Uterus (tissue), 2 donors: Measurements from ENCODE around the gene HTR3B.

ENCODE experiments used
- CTCF ChIP-seq, 4 experiments: fragments of 200-600 bp in 2 of 4; fragments of 450-650 bp in 2 of 4; sonication (generic) in 2 of 4; IDR thresholded peaks; one replicate each; pipeline ENCODE4 v1.5.1; 2016 to 2019; ENCODE audit warnings: antibody characterized with exemption in 4 of 4, mild to moderate bottlenecking in 2 of 4, moderate library complexity in 1 of 4
- POLR2A ChIP-seq, 2 donors: fragments of 450-650 bp; IDR thresholded peaks; one replicate each; pipeline ENCODE4 v1.6.1; 2016; ENCODE audit warnings: antibody characterized with exemption in 2 of 2, mild to moderate bottlenecking in 1 of 2, moderate library complexity in 1 of 2

- no peak for TF ChIP-seq CTCF (IDR thresholded peaks at IDR 0.05)
- TF ChIP-seq POLR2A (IDR thresholded peaks at IDR 0.05): no peak
These were observed 48.0 kb downstream of the HTR3B start for GRCh38 chr11:113952588-113952987.
